GM12878 (cell line): ENCODE measurements around the gene OLFML3. TPM values are rescaled to one million over a fixed set of nuclear protein-coding genes. Genes with fewer than 3 reads are reported as not detected.
"Not testable (repeated sequence)": the region's sequence is repeated elsewhere in the genome, so short reads cannot be mapped to it uniquely, and the experiment has no call there.

Experiments
- ATAC-seq: fragments of 200-7000 bp; cut with Tn5 transposase; 3 replicates; pipeline ENCODE4 v1.9.1; 2020; ENCODE audit warnings: mild to moderate bottlenecking, moderate library complexity
- BruUV-seq: library from RNA; stranded (reverse); fragments of 400-500 nt; replicated peaks from 2 replicates; lab custom pipeline; 2021; lab: Mats Ljungman, UMichigan
- CTCF ChIA-PET: fragments of 300-600 bp; sonication (Branson Sonifier 250); formaldehyde crosslinking; extraction: SDS; loops from one replicate; lab custom pipeline; 2021; ENCODE audit warnings: inconsistent platforms; lab: Yijun Ruan, JAX
- POLR2A ChIA-PET: fragments of 350-600 bp; formaldehyde crosslinking; extraction: SDS; loops from one replicate; lab custom pipeline; 2021; ENCODE audit warnings: inconsistent platforms; lab: Charles Lee
- RAD21 ChIA-PET: fragments of 300-600 bp; sonication (Branson Sonifier 250); formaldehyde crosslinking; loops from one replicate; lab custom pipeline; 2023; ENCODE audit warnings: antibody characterized with exemption; ENCODE audit not compliant: unreplicated experiment; lab: Charles Lee
- SMC1A ChIA-PET: fragments of 300-600 bp; sonication (Branson Sonifier 250); formaldehyde crosslinking; loops from one replicate; lab custom pipeline; 2023; ENCODE audit not compliant: unreplicated experiment, uncharacterized antibody; lab: Charles Lee
- DNase-seq: peaks from one replicate; pipeline ENCODE4 v3.0.0-alpha.2; 2011; ENCODE audit warnings: low read depth, low spot score
- FAIRE-seq: peaks from 3 replicates; lab custom pipeline; 2011; peaks lifted over from hg19 to GRCh38; lab: Jason Lieb, UNC
- H2AFZ ChIP-seq: 2 replicates; pipeline ENCODE4 v1.6.0; 2011; ENCODE audit warnings: low read depth, low read length, control low read depth; ENCODE audit not compliant: control insufficient read depth
- H3K27ac ChIP-seq: 2 replicates; pipeline ENCODE4 v1.5.1; 2011; ENCODE audit warnings: control low read depth; ENCODE audit not compliant: control insufficient read depth, insufficient read depth
- H3K27me3 ChIP-seq, 2 experiments: replicated peaks in 1 of 2; 2 replicates each; pipeline versions ENCODE4 v1.6.0 to v1.6.1; 2011; ENCODE audit warnings: low read length in 1 of 2; ENCODE audit not compliant: control insufficient read depth in 2 of 2, insufficient read depth in 2 of 2
- H3K36me3 ChIP-seq, 2 experiments: 2 replicates each; pipeline ENCODE4 v1.5.1; 2011; ENCODE audit warnings: low read length in 1 of 2; ENCODE audit not compliant: control insufficient read depth in 2 of 2, insufficient read depth in 2 of 2
- H3K4me1 ChIP-seq: 2 replicates; pipeline ENCODE4 v1.6.1; 2011; ENCODE audit warnings: mild to moderate bottlenecking, low read length, moderate library complexity, mixed read lengths; ENCODE audit not compliant: control insufficient read depth, insufficient read depth
- H3K4me2 ChIP-seq: 2 replicates; pipeline ENCODE4 v1.6.0; 2011; ENCODE audit warnings: control low read depth; ENCODE audit not compliant: control insufficient read depth, insufficient read depth
- H3K4me3 ChIP-seq: fragments of 200-600 bp; sonication (generic); 2 replicates; pipeline ENCODE4 v1.5.1; 2016
- H3K79me2 ChIP-seq: 2 replicates; pipeline ENCODE4 v1.6.0; 2011; ENCODE audit warnings: low read length; ENCODE audit not compliant: control insufficient read depth, insufficient read depth
- H3K9ac ChIP-seq: 2 replicates; pipeline ENCODE4 v1.8.0; 2011; ENCODE audit warnings: low read length, control low read depth, mixed read lengths; ENCODE audit not compliant: control insufficient read depth, insufficient read depth
- H3K9me3 ChIP-seq: replicated peaks from 3 replicates; pipeline ENCODE4 v1.5.1; 2011; ENCODE audit warnings: mild to moderate bottlenecking, low read length; ENCODE audit not compliant: control insufficient read depth, insufficient read depth
- H4K20me1 ChIP-seq: 2 replicates; pipeline ENCODE4 v1.6.0; 2011; ENCODE audit not compliant: control insufficient read depth, insufficient read depth
- CHD1 ChIP-seq: IDR thresholded peaks from 2 replicates; pipeline ENCODE4 v1.6.1; 2012; ENCODE audit warnings: low read depth, low read length, improper control_type of control experiment
- FOXM1 ChIP-seq: IDR thresholded peaks from 2 replicates; pipeline ENCODE4 v1.6.1; 2012; ENCODE audit warnings: low read depth, mild to moderate bottlenecking, inconsistent platforms, low read length, moderate library complexity
- IKZF1 ChIP-seq: fragments of 450-650 bp; conservative IDR thresholded peaks from 2 replicates; pipeline ENCODE4 v1.6.1; 2017; ENCODE audit warnings: antibody characterized with exemption, mild to moderate bottlenecking
- JUNB ChIP-seq: IDR thresholded peaks from 2 replicates; pipeline ENCODE4 v1.6.1; 2016; ENCODE audit warnings: antibody characterized with exemption, mild to moderate bottlenecking
- KAT2A ChIP-seq: conservative IDR thresholded peaks from 2 replicates; pipeline ENCODE4 v1.6.1; 2011; ENCODE audit warnings: low read depth, low read length; ENCODE audit not compliant: control insufficient read depth
- MYC ChIP-seq: IDR thresholded peaks from 2 replicates; pipeline ENCODE4 v1.6.1; 2011; ENCODE audit warnings: mild to moderate bottlenecking, low read length, moderate library complexity, inconsistent platforms; ENCODE audit not compliant: insufficient read depth, insufficient replicate concordance, insufficient read length, severe bottlenecking
- SP1 ChIP-seq: IDR thresholded peaks from one replicate; pipeline ENCODE4 v1.6.1; 2011; ENCODE audit warnings: low read depth, low read length
- SREBF1 ChIP-seq: IDR thresholded peaks from 2 replicates; pipeline ENCODE4 v1.6.1; 2012; ENCODE audit warnings: mild to moderate bottlenecking, low read length
- TBL1XR1 ChIP-seq: IDR thresholded peaks from 2 replicates; pipeline ENCODE4 v1.6.1; 2012; ENCODE audit warnings: low read depth, low read length, improper control_type of control experiment
- ZBTB4 ChIP-seq: fragments of 450-650 bp; formaldehyde crosslinking; IDR thresholded peaks from 2 replicates; pipeline ENCODE4 v1.4.0; 2022; ENCODE audit warnings: mild to moderate bottlenecking, moderate library complexity
- ZNF622 ChIP-seq: fragments of 450-650 bp; IDR thresholded peaks from 2 replicates; pipeline ENCODE4 v1.6.1; 2017; ENCODE audit warnings: mild to moderate bottlenecking, inconsistent platforms
- WGBS: methylation state at CpG from one replicate; pipeline ENCODE4 v1.1.6; 2016; ENCODE audit warnings: low lambda C conversion rate; ENCODE audit not compliant: insufficient replicate concordance, insufficient coverage; ENCODE audit errors: missing lambda C conversion rate; 5-methylcytosine and 5-hydroxymethylcytosine counted together
- in situ Hi-C: fragments of 300-500 bp; cut with MboI; formaldehyde crosslinking; loops from 9 replicates; pipeline ENCODE4 v1.14.3; 2018; ENCODE audit warnings: mixed read lengths
- intact Hi-C: fragments of 100-400 bp; cut with micrococcal nuclease; formaldehyde crosslinking; loops from one replicate; pipeline ENCODE4 v1.14.2; 2022; ENCODE audit not compliant: unreplicated experiment
- polyA plus RNA-seq, 11 experiments: library from polyadenylated mRNA; depleted of rRNA in 4 of 11; unstranded in 6 of 11; stranded (reverse) in 5 of 11; fragments of >200 nt; fragmentation: Nextera tagmentation in 4 of 11; fragmentation: Illumina TruSeq in 1 of 11; extraction: Ambion mirVana in 4 of 11; extraction: Trizol in 1 of 11; gene quantifications; 1 replicate in 1 of 11; 2 replicates in 10 of 11; pipeline versions ENCODE4 v1.2.1 to v1.2.3, GENCODE V29; 2011 to 2016; ENCODE audit warnings: inconsistent platforms in 2 of 11, missing spikeins in 2 of 11, low read depth in 1 of 11
- total RNA-seq, 4 experiments: library from RNA; depleted of rRNA in 3 of 4; stranded (reverse); fragments of >200 nt in 3 of 4; fragmentation: Illumina TruSeq in 1 of 4; extraction: Trizol in 1 of 4; gene quantifications; 2 replicates each; pipeline versions ENCODE4 v1.2.1 to v1.2.3, GENCODE V29; 2013 to 2021

The OLFML3 gene
- total and polyA plus RNA-seq, 10 of the 15 experiments (the other 5 are each of a cell fraction or from before 2014, with no cell fraction given) = 0.03 TPM; not detected in 9

GRCh38 chr1:114003431-114003830, 24.2 kb downstream of the OLFML3 start (continued):
- no peak for TF ChIP-seq MYC
- TF ChIP-seq SP1 = no peak
- TF ChIP-seq, all 136 proteins: peak for 0

- H3K79me2 ChIP-seq, H3K4me2 ChIP-seq, H3K4me1 ChIP-seq, H3K4me3 ChIP-seq, RAD21 ChIA-PET, POLR2A ChIA-PET, DNase-seq, H3K27me3 ChIP-seq, H2AFZ ChIP-seq, CTCF ChIA-PET, intact Hi-C loops, FAIRE-seq, ATAC-seq, H4K20me1 ChIP-seq, in situ Hi-C loops, H3K27ac ChIP-seq, H3K9me3 ChIP-seq, H3K9ac ChIP-seq, SMC1A ChIA-PET, H3K36me3 ChIP-seq, BruUV-seq: not testable (repeated sequence)
- 11% methylated on average over 4 of the region's 4 CpGs for WGBS
Observed at GRCh38 chr1:114006825-114007224, 27.6 kb downstream of the OLFML3 start.

- ATAC-seq = no peak
- H3K9me3 ChIP-seq = no peaks in the 10 kb centered on the region
- FAIRE-seq = no peak
- CTCF ChIA-PET = interaction anchor here (1.8 kb wide), 1 partner anchor 11 kb away, joined by 4 read pairs; no protein-coding TSS in a partner anchor
- no peaks in the 10 kb centered on the region for H3K27me3 ChIP-seq
- RAD21 ChIA-PET = interaction anchor here (0.9 to 1.3 kb wide), 2 partner anchors 67 to 274 kb away, joined by 3 to 5 read pairs; no protein-coding TSS in a partner anchor
- H3K36me3 ChIP-seq = no peaks in the 10 kb centered on the region
- SMC1A ChIA-PET = interaction anchor here (0.6 to 1.9 kb wide), 3 partner anchors 11 to 74 kb away, joined by 3 to 5 read pairs (median 3); no protein-coding TSS in a partner anchor
- no peak overlapping the region for H3K4me3 ChIP-seq
- 23% methylated on average over 2 of the region's 2 CpGs for WGBS
- intact Hi-C loops (no loop called here), in situ Hi-C loops (no loop called here)
- H2AFZ ChIP-seq = no peak overlapping the region
- H3K9ac ChIP-seq = no peak overlapping the region
- H4K20me1 ChIP-seq = no peaks in the 10 kb centered on the region
- H3K4me1 ChIP-seq = no peaks in the 10 kb centered on the region
- POLR2A ChIA-PET = no interaction called here
- H3K79me2 ChIP-seq = no peaks in the 10 kb centered on the region
- BruUV-seq = no TSS peak
- no peak overlapping the region for H3K4me2 ChIP-seq
- H3K27ac ChIP-seq = no peak overlapping the region
- DNase-seq = no peak
- TF ChIP-seq TBL1XR1 (no peak), JUNB (no peak), ZNF622 (no peak), SREBF1 (no peak), KAT2A (no peak), ZBTB4 (CRISPR knock-in tag) (no peak), CHD1 (no peak), SP1 (no peak), FOXM1 (no peak), IKZF1 (no peak)
Observed at GRCh38 chr1:114008480-114008941, 29.2 kb downstream of the OLFML3 start.
